Measurements from ENCODE around the gene IBSP.

GRCh38 chr4:87857789-87858188 lies 58.4 kb downstream of the IBSP start:
- TF ChIP-seq GATA2 (IDR thresholded peaks at IDR 0.05; ENCODE audit: low read depth, low read length) (no peak), GATA3 (IDR thresholded peaks at IDR 0.05; ENCODE audit: low read depth, low read length) (no peak)

Data from SH-SY5Y (cell line).